Parathyroid adenoma (tissue), 2 donors: ENCODE data around the gene SLC22A14.
"Not testable (repeated sequence)": the region's sequence is repeated elsewhere in the genome, so short reads cannot be mapped to it uniquely, and the experiment has no call there.

ENCODE experiments used
- H2AFZ ChIP-seq: fragments of 300-600 bp; sonication (generic); one replicate; pipeline ENCODE4 v1.7.0; 2017; ENCODE audit warnings: antibody characterized with exemption, mild to moderate bottlenecking
- H3K27ac ChIP-seq: fragments of 300-600 bp; sonication (generic); one replicate; pipeline ENCODE4 v1.7.0; 2017
- H3K27me3 ChIP-seq: fragments of 300-600 bp; sonication (generic); one replicate; pipeline ENCODE4 v1.7.0; 2017; ENCODE audit warnings: low read length; ENCODE audit not compliant: control insufficient read depth, insufficient read depth
- H3K36me3 ChIP-seq: fragments of 300-600 bp; sonication (generic); one replicate; pipeline ENCODE4 v1.7.0; 2017; ENCODE audit warnings: low read length; ENCODE audit not compliant: control insufficient read depth, insufficient read depth
- H3K4me1 ChIP-seq: fragments of 300-600 bp; sonication (generic); one replicate; pipeline ENCODE4 v1.7.0; 2017; ENCODE audit warnings: control low read depth
- H3K4me2 ChIP-seq: fragments of 300-600 bp; sonication (generic); one replicate; pipeline ENCODE4 v1.7.0; 2017; ENCODE audit warnings: low read length
- H3K4me3 ChIP-seq: fragments of 300-600 bp; sonication (generic); one replicate; pipeline ENCODE4 v1.7.0; 2017; ENCODE audit warnings: low read depth, low read length
- H3K79me2 ChIP-seq: fragments of 300-600 bp; sonication (generic); one replicate; pipeline ENCODE4 v1.7.0; 2017; ENCODE audit warnings: control low read depth
- H3K9ac ChIP-seq: fragments of 300-600 bp; sonication (generic); one replicate; pipeline ENCODE4 v1.7.0; 2017; ENCODE audit warnings: mild to moderate bottlenecking
- H3K9me3 ChIP-seq: fragments of 300-600 bp; sonication (generic); one replicate; pipeline ENCODE4 v1.7.0; 2017; ENCODE audit warnings: low read length; ENCODE audit not compliant: control insufficient read depth
- CTCF ChIP-seq: fragments of 300-600 bp; sonication (generic); IDR thresholded peaks from one replicate; pipeline ENCODE4 v1.7.0; 2017; ENCODE audit warnings: antibody characterized with exemption, mild to moderate bottlenecking
- donor health status: primary hyperparathyroidism.

Gene SLC22A14

GRCh38 chr3:38281895-38282686, at the start of gene SLC22A14:
SLC22A14 (plus strand) TSS chr3:38282294; CDS start chr3:38306027, 23,733 bp downstream.
- Histone ChIP-seq H3K4me3 (no peak within 1 kb of the TSS), H2AFZ (no peak within 1 kb of the TSS), H3K4me1 (no peaks in the 10 kb centered on the region), H3K27me3 (no peaks in the 10 kb centered on the region), H3K9me3 (no peaks in the 10 kb centered on the region), H3K9ac (no peak within 1 kb of the TSS), H3K27ac (no peak within 1 kb of the TSS), H3K4me2 (no peak within 1 kb of the TSS), H3K36me3 (no peaks in the 10 kb centered on the region), H3K79me2 (no peaks in the 10 kb centered on the region)
- no peak for TF ChIP-seq CTCF

- no peaks in the 10 kb centered on the region for H3K36me3 ChIP-seq
These were observed 49.4 kb upstream of the SLC22A14 start for GRCh38 chr3:38232701-38233100.

GRCh38 chr3:38235466-38235865, 46.6 kb upstream of the SLC22A14 start:
- Histone ChIP-seq H3K4me3 (no peak overlapping the region), H3K27ac (peak overlapping the region; percentile 1), H3K4me2 (peak overlapping the region; percentile 21), H3K4me1 (peaks cover 7% of the 10 kb centered on the region), H3K79me2 (no peaks in the 10 kb centered on the region), H2AFZ (no peak overlapping the region), H3K9me3 (no peaks in the 10 kb centered on the region), H3K36me3 (no peaks in the 10 kb centered on the region), H3K27me3 (no peaks in the 10 kb centered on the region), H3K9ac (no peak overlapping the region)
- no peak for TF ChIP-seq CTCF

More at GRCh38 chr3:38232701-38233100, 49.4 kb upstream of the SLC22A14 start:
- Histone ChIP-seq H3K27me3 (no peaks in the 10 kb centered on the region), H3K9me3 (no peaks in the 10 kb centered on the region), H3K4me2 (no peak overlapping the region), H3K9ac (no peak overlapping the region), H3K79me2 (no peaks in the 10 kb centered on the region), H2AFZ (no peak overlapping the region), H3K27ac (no peak overlapping the region), H3K4me3 (no peak overlapping the region), H3K4me1 (peaks cover 7% of the 10 kb centered on the region)
- TF ChIP-seq CTCF: no peak

- no peak overlapping the region for H3K4me3 ChIP-seq
- no peaks in the 10 kb centered on the region for H3K79me2 ChIP-seq
- peaks cover 7% of the 10 kb centered on the region for H3K4me1 ChIP-seq
- no peak overlapping the region for H2AFZ ChIP-seq
- H3K9me3 ChIP-seq: no peaks in the 10 kb centered on the region
- H3K9ac ChIP-seq: no peak overlapping the region
- TF ChIP-seq CTCF: no peak
- no peak overlapping the region for H3K27ac ChIP-seq
- no peak overlapping the region for H3K4me2 ChIP-seq
- no peaks in the 10 kb centered on the region for H3K27me3 ChIP-seq
- H3K36me3 ChIP-seq: no peaks in the 10 kb centered on the region
These were observed 43.6 kb upstream of the SLC22A14 start for GRCh38 chr3:38238416-38239008.

- H3K4me1 ChIP-seq, H3K9me3 ChIP-seq, H3K4me3 ChIP-seq, H3K36me3 ChIP-seq, H3K27me3 ChIP-seq, H3K79me2 ChIP-seq, H2AFZ ChIP-seq, H3K9ac ChIP-seq, H3K27ac ChIP-seq, H3K4me2 ChIP-seq: not testable (repeated sequence)
These were observed 39.3 kb upstream of the SLC22A14 start for GRCh38 chr3:38242812-38243211.
